Osteocyte (in vitro differentiated cells): Measurements from ENCODE around the gene SLX4IP. TPM values are rescaled to one million over a fixed set of nuclear protein-coding genes. Genes with fewer than 3 reads are reported as not detected.

Source experiments
- DNase-seq: peaks from one replicate; pipeline ENCODE4 v3.0.0; 2021; ENCODE audit warnings: mixed read lengths; ENCODE audit not compliant: unreplicated experiment; ENCODE audit errors: extremely low spot score
- H3K27ac Mint-ChIP-seq: one replicate; pipeline ENCODE4 v1.8.0; 2021; ENCODE audit warnings: mild to moderate bottlenecking, mixed read lengths; ENCODE audit not compliant: unreplicated experiment
- H3K27me3 Mint-ChIP-seq: one replicate; pipeline ENCODE4 v1.8.0; 2021; ENCODE audit warnings: mixed read lengths; ENCODE audit not compliant: unreplicated experiment
- H3K36me3 Mint-ChIP-seq: one replicate; pipeline ENCODE4 v1.8.0; 2021; ENCODE audit warnings: mixed read lengths; ENCODE audit not compliant: unreplicated experiment
- H3K4me1 Mint-ChIP-seq: one replicate; pipeline ENCODE4 v1.8.0; 2021; ENCODE audit warnings: mixed read lengths; ENCODE audit not compliant: unreplicated experiment
- H3K4me3 Mint-ChIP-seq: one replicate; pipeline ENCODE4 v1.8.0; 2021; ENCODE audit warnings: mild to moderate bottlenecking, moderate library complexity, mixed read lengths; ENCODE audit not compliant: unreplicated experiment
- H3K9me3 Mint-ChIP-seq: one replicate; pipeline ENCODE4 v1.8.0; 2021; ENCODE audit warnings: mixed read lengths; ENCODE audit not compliant: unreplicated experiment
- CTCF ChIP-seq: fragments of 200-600 bp; sonication (generic); IDR thresholded peaks from 2 replicates; pipeline ENCODE4 v1.5.0; 2021; ENCODE audit warnings: antibody characterized with exemption, mild to moderate bottlenecking, moderate library complexity
- total RNA-seq: library from RNA; stranded (reverse); gene quantifications from 2 replicates; pipeline ENCODE4 v1.2.1, GENCODE V29; 2021

The SLX4IP gene
- total RNA-seq, 1 donor from 2014 or later, result 5.4 TPM

- DNase-seq, result no peak
- no peak for TF ChIP-seq CTCF
- Mint-ChIP-seq H3K27me3 (no peaks in the 10 kb centered on the region), H3K4me3 (no peak overlapping the region), H3K36me3 (peaks cover 7% of the 10 kb centered on the region), H3K9me3 (peaks cover 11% of the 10 kb centered on the region), H3K4me1 (peaks cover 43% of the 10 kb centered on the region), H3K27ac (peak overlapping the region; percentile 20)
Observed at GRCh38 chr20:10467681-10468339, 32.7 kb downstream of the SLX4IP start.

- Mint-ChIP-seq H3K4me1 (peaks cover 49% of the 10 kb centered on the region), H3K27me3 (no peaks in the 10 kb centered on the region), H3K4me3 (no peak overlapping the region), H3K9me3 (peaks cover 6% of the 10 kb centered on the region), H3K27ac (peak overlapping the region; percentile 20), H3K36me3 (peaks cover 5% of the 10 kb centered on the region)
- no peak for DNase-seq
- TF ChIP-seq CTCF, result no peak
Observed at GRCh38 chr20:10468340-10468845, 33.3 kb downstream of the SLX4IP start.

- no peak for DNase-seq
- no peak overlapping the region for H3K27ac Mint-ChIP-seq
- peaks cover 2% of the 10 kb centered on the region for H3K36me3 Mint-ChIP-seq
- H3K4me1 Mint-ChIP-seq, result peaks cover 51% of the 10 kb centered on the region
- H3K9me3 Mint-ChIP-seq, result no peaks in the 10 kb centered on the region
- no peak for TF ChIP-seq CTCF
- H3K27me3 Mint-ChIP-seq, result no peaks in the 10 kb centered on the region
- no peak overlapping the region for H3K4me3 Mint-ChIP-seq
Observed at GRCh38 chr20:10469056-10469455, 34.0 kb downstream of the SLX4IP start.

- no peaks in the 10 kb centered on the region for H3K27me3 Mint-ChIP-seq
- H3K4me1 Mint-ChIP-seq, result peaks cover 51% of the 10 kb centered on the region
- H3K9me3 Mint-ChIP-seq, result no peaks in the 10 kb centered on the region
- H3K36me3 Mint-ChIP-seq, result peaks cover 2% of the 10 kb centered on the region
- peak; percentile 79 for TF ChIP-seq CTCF
- no peak for DNase-seq
- H3K4me3 Mint-ChIP-seq, result no peak overlapping the region
- peak overlapping the region; percentile 71 for H3K27ac Mint-ChIP-seq
Observed at GRCh38 chr20:10469599-10469998, 34.5 kb downstream of the SLX4IP start.

GRCh38 chr20:10470276-10470675 is 35.2 kb downstream of the SLX4IP start:
- Mint-ChIP-seq H3K36me3 (no peaks in the 10 kb centered on the region), H3K27ac (peak overlapping the region; percentile 71), H3K4me1 (peaks cover 55% of the 10 kb centered on the region), H3K27me3 (no peaks in the 10 kb centered on the region), H3K9me3 (no peaks in the 10 kb centered on the region), H3K4me3 (no peak overlapping the region)
- no peak for DNase-seq
- TF ChIP-seq CTCF, result no peak
